Neural cell (in vitro differentiated cells): ENCODE results near the gene LRRC45. TPM values are rescaled to one million over a fixed set of nuclear protein-coding genes. Genes with fewer than 3 reads are reported as not detected.

Experiments
- H2AFZ ChIP-seq: fragments of 200-600, 300-800 bp; sonication (generic), shearing (Covaris generic); 2 replicates; pipeline ENCODE4 v1.6.0; 2014; ENCODE audit warnings: low read depth, mild to moderate bottlenecking, antibody characterized with exemption, low read length, moderate library complexity
- H3F3A ChIP-seq: fragments of 200-600 bp; shearing (Covaris generic); 2 replicates; pipeline ENCODE4 v1.6.1; 2016; ENCODE audit warnings: mild to moderate bottlenecking, moderate library complexity, mixed read lengths, antibody characterized with exemption, low read length; ENCODE audit not compliant: insufficient read depth, poor library complexity, severe bottlenecking
- H3K27ac ChIP-seq: fragments of 200-600, 300-800 bp; sonication (generic), shearing (Covaris generic); 2 replicates; pipeline ENCODE4 v1.5.1; 2014; ENCODE audit warnings: mild to moderate bottlenecking, low read length, moderate library complexity
- H3K27me3 ChIP-seq: fragments of 300-800, 200-600 bp; sonication (generic), shearing (Covaris generic); 2 replicates; pipeline ENCODE4 v1.6.0; 2014; ENCODE audit warnings: mild to moderate bottlenecking, low read depth, low read length, moderate library complexity; ENCODE audit not compliant: insufficient read depth
- H3K36me3 ChIP-seq: fragments of 300-800, 200-600 bp; sonication (generic), shearing (Covaris generic); 2 replicates; pipeline ENCODE4 v1.5.1; 2014; ENCODE audit warnings: mild to moderate bottlenecking, antibody characterized with exemption, low read length, moderate library complexity; ENCODE audit not compliant: insufficient read depth
- H3K4me2 ChIP-seq: fragments of 300-800, 200-600 bp; sonication (generic), shearing (Covaris generic); 2 replicates; pipeline ENCODE4 v1.6.0; 2014; ENCODE audit warnings: mild to moderate bottlenecking, low read length
- H3K4me3 ChIP-seq: fragments of 300-800, 200-600 bp; sonication (generic), shearing (Covaris generic); 2 replicates; pipeline ENCODE4 v1.5.1; 2014; ENCODE audit warnings: mild to moderate bottlenecking, low read length, moderate library complexity
- H3K79me2 ChIP-seq: fragments of 200-600 bp; shearing (Covaris generic); replicated peaks from 2 replicates; pipeline ENCODE4 v1.6.0; 2014; ENCODE audit warnings: mild to moderate bottlenecking, low read length, moderate library complexity; ENCODE audit not compliant: insufficient read depth
- H3K9ac ChIP-seq: fragments of 300-800, 200-600 bp; sonication (generic), shearing (Covaris generic); 2 replicates; pipeline ENCODE4 v1.6.1; 2016; ENCODE audit warnings: mild to moderate bottlenecking, low read length, mixed read lengths
- H3K9me2 ChIP-seq: fragments of 200-600 bp; shearing (Covaris generic); 2 replicates; pipeline ENCODE4 v1.6.1; 2016; ENCODE audit warnings: mild to moderate bottlenecking, low read length, mixed read lengths; ENCODE audit not compliant: insufficient read depth
- H3K9me3 ChIP-seq: fragments of 200-600, 300-800 bp; sonication (generic), shearing (Covaris generic); 2 replicates; pipeline ENCODE4 v1.6.1; 2016; ENCODE audit warnings: mild to moderate bottlenecking, mixed run types, low read length, moderate library complexity, mixed read lengths
- H4K20me1 ChIP-seq: fragments of 200-600 bp; shearing (Covaris generic); 2 replicates; pipeline ENCODE4 v1.6.1; 2016; ENCODE audit warnings: mild to moderate bottlenecking, mixed run types; ENCODE audit not compliant: insufficient read depth
- EP300 ChIP-seq: fragments of 450-650 bp; conservative IDR thresholded peaks from 2 replicates; pipeline ENCODE4 v1.6.1; 2014; ENCODE audit warnings: antibody characterized with exemption, mild to moderate bottlenecking, moderate library complexity; ENCODE audit not compliant: poor library complexity, severe bottlenecking
- EZH2 ChIP-seq: fragments of 200-600, 300-800 bp; shearing (Covaris generic), sonication (generic); IDR thresholded peaks from 2 replicates; pipeline ENCODE4 v1.6.1; 2014; ENCODE audit warnings: antibody characterized with exemption, low read length, borderline replicate concordance, mild to moderate bottlenecking; ENCODE audit not compliant: insufficient read depth, poor library complexity, severe bottlenecking
- MXI1 ChIP-seq: fragments of 450-650 bp; conservative IDR thresholded peaks from 2 replicates; pipeline ENCODE4 v1.6.1; 2014; ENCODE audit warnings: antibody characterized with exemption, mild to moderate bottlenecking; ENCODE audit not compliant: poor library complexity, severe bottlenecking
- POLR2AphosphoS5 ChIP-seq: IDR thresholded peaks from 2 replicates; pipeline ENCODE4 v1.6.1; 2012
- RAD21 ChIP-seq: fragments of 450-650 bp; conservative IDR thresholded peaks from 2 replicates; pipeline ENCODE4 v1.6.1; 2014; ENCODE audit warnings: antibody characterized with exemption, mild to moderate bottlenecking, moderate library complexity
- REST ChIP-seq: IDR thresholded peaks from 2 replicates; pipeline ENCODE4 v1.6.1; 2012; ENCODE audit warnings: borderline replicate concordance
- SMC3 ChIP-seq: fragments of 450-650 bp; conservative IDR thresholded peaks from 2 replicates; pipeline ENCODE4 v1.6.1; 2014; ENCODE audit warnings: antibody characterized with exemption, mild to moderate bottlenecking, moderate library complexity; ENCODE audit not compliant: poor library complexity
- TAF1 ChIP-seq: IDR thresholded peaks from 2 replicates; pipeline ENCODE4 v1.6.1; 2012; ENCODE audit warnings: low read depth
- polyA plus RNA-seq: library from polyadenylated mRNA; depleted of rRNA; stranded (reverse); fragments of >200 nt; gene quantifications from 2 replicates; pipeline ENCODE4 v1.2.3, GENCODE V29; 2014
- TF ChIP-seq, protein P1 (sequence below): fragments of 450-650 bp; IDR thresholded peaks from 2 replicates; pipeline ENCODE4 v1.5.1; 2014; ENCODE audit warnings: antibody characterized with exemption, mild to moderate bottlenecking, moderate library complexity; ENCODE audit not compliant: poor library complexity, severe bottlenecking

The LRRC45 gene
- polyA plus RNA-seq, 1 donor from 2014 or later = 51.7 TPM

GRCh38 chr17:81999587-81999975 is 23.5 kb upstream of the LRRC45 start:
- no peaks in the 10 kb centered on the region for H3F3A ChIP-seq
- H4K20me1 ChIP-seq = no peaks in the 10 kb centered on the region
- no peaks in the 10 kb centered on the region for H3K36me3 ChIP-seq
- no peak for TF ChIP-seq EP300
- no peak for TF ChIP-seq MXI1
- no peak overlapping the region for H3K27ac ChIP-seq
- H2AFZ ChIP-seq = no peak overlapping the region
- H3K9me3 ChIP-seq = no peaks in the 10 kb centered on the region
- no peaks in the 10 kb centered on the region for H3K79me2 ChIP-seq
- no peak overlapping the region for H3K9ac ChIP-seq
- no peak overlapping the region for H3K4me2 ChIP-seq
- no peak overlapping the region for H3K4me3 ChIP-seq
- no peaks in the 10 kb centered on the region for H3K27me3 ChIP-seq
- H3K9me2 ChIP-seq = no peaks in the 10 kb centered on the region

DNA sequence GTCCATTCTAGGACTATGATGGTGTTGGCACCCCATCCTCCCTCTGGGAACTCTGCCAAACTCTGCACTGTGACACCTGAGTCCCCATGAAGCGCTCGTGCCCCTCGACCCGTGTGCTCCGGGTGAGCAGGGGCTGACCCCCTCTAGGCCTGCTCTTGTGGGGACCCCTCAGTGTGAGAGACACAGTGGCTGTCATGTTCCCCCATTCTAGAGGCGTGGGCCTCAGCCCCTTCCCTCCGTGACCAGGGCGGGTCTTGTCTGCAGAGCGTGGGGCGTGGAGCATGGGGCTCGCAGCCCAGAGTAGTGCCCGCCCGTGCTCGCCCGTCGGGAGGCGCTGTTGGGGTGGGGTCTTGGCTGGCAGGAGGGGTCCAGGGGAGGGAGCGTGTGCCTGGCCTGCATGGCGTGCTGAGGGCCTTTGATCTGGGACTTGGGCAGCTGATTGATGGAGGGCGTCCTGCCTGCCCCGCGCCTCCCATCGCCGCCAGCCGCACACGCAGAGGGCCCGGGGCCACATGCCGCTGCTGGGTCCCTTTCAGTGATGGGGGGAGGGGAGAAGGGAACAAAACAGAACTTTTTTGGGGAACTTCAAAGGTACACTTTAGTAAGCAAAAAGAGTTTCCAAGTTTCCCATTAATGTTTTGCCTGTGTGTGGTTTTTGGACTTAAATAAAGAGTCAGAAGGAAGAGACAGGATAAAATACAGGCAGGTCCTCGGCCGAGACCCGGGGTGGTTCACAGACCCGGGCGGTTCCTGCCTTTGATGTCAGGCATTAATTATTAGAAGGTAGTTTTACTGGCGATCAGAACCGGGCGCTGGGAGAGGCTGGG is 22.9 kb upstream of the LRRC45 start:
- Histone ChIP-seq H2AFZ (no peak overlapping the region), H3K79me2 (no peaks in the 10 kb centered on the region), H3K27ac (no peak overlapping the region), H3K4me3 (no peak overlapping the region), H3K9ac (no peak overlapping the region), H3F3A (no peaks in the 10 kb centered on the region), H3K36me3 (no peaks in the 10 kb centered on the region), H3K27me3 (no peaks in the 10 kb centered on the region), H3K4me2 (no peak overlapping the region), H4K20me1 (no peaks in the 10 kb centered on the region), H3K9me3 (no peaks in the 10 kb centered on the region), H3K9me2 (no peaks in the 10 kb centered on the region)
- TF ChIP-seq, protein P1, sequence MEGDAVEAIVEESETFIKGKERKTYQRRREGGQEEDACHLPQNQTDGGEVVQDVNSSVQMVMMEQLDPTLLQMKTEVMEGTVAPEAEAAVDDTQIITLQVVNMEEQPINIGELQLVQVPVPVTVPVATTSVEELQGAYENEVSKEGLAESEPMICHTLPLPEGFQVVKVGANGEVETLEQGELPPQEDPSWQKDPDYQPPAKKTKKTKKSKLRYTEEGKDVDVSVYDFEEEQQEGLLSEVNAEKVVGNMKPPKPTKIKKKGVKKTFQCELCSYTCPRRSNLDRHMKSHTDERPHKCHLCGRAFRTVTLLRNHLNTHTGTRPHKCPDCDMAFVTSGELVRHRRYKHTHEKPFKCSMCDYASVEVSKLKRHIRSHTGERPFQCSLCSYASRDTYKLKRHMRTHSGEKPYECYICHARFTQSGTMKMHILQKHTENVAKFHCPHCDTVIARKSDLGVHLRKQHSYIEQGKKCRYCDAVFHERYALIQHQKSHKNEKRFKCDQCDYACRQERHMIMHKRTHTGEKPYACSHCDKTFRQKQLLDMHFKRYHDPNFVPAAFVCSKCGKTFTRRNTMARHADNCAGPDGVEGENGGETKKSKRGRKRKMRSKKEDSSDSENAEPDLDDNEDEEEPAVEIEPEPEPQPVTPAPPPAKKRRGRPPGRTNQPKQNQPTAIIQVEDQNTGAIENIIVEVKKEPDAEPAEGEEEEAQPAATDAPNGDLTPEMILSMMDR = no peak
- TF ChIP-seq EP300 (no peak), TAF1 (no peak), EZH2 (no peak), RAD21 (no peak), SMC3 (no peak), REST (no peak), POLR2AphosphoS5 (no peak), MXI1 (no peak)
